ENCODE data around the gene CFHR3. TPM values are rescaled to one million over a fixed set of nuclear protein-coding genes. Genes with fewer than 3 reads are reported as not detected.
"Not testable (repeated sequence)": the region's sequence is repeated elsewhere in the genome, so short reads cannot be mapped to it uniquely, and the experiment has no call there.

Gene CFHR3
- total RNA-seq, 1 experiment from 2014 or later: not detected

GRCh38 chr1:196817442-196817841, 42.8 kb downstream of the CFHR3 start:
- H3K9ac ChIP-seq (ENCODE audit: low read length); intact Hi-C loops (cut with micrococcal nuclease); H3K36me3 ChIP-seq (ENCODE audit: control insufficient read depth in 1 of 2, insufficient read depth in 2 of 2, low read length in 2 of 2); H2AFZ ChIP-seq (ENCODE audit: low read depth, low read length, poor library complexity, severe bottlenecking); H3K9me2 ChIP-seq (ENCODE audit: insufficient read depth); DNase-seq (ENCODE audit: low read depth, low spot score); H3K27ac ChIP-seq (ENCODE audit: low read depth, low read length); H3K27me3 ChIP-seq (ENCODE audit: insufficient read depth, low read length); RAD21 ChIA-PET (ENCODE audit: low non-redundant PET in 1 of 2, low total read pairs in 2 of 2, uncharacterized antibody in 2 of 2, unreplicated experiment in 2 of 2); H3K4me1 ChIP-seq (ENCODE audit: control insufficient read depth in 1 of 2, insufficient read depth in 2 of 2, low read length in 2 of 2); H3K4me2 ChIP-seq (ENCODE audit: low read length); H3K9me3 ChIP-seq (ENCODE audit: control insufficient read depth in 1 of 2, insufficient read depth in 1 of 2, low read depth in 1 of 2, low read length in 2 of 2); H3K79me2 ChIP-seq (ENCODE audit: insufficient read depth, low read length); H4K20me1 ChIP-seq (ENCODE audit: insufficient read depth); POLR2A ChIA-PET; ATAC-seq; BruUV-seq (replicated peaks); CTCF ChIA-PET; H3K4me3 ChIP-seq (replicated peaks in 1 of 2; ENCODE audit: low read depth in 1 of 2, low read length in 2 of 2): not testable (repeated sequence)

GRCh38 chr1:196819531-196819930, 44.9 kb downstream of the CFHR3 start, which contains the start of gene CFHR1:
CFHR1 (plus strand) TSS chr1:196819731; CDS start chr1:196819845, 114 bp downstream.
- H3K27me3 ChIP-seq (ENCODE audit: insufficient read depth, low read length); DNase-seq (ENCODE audit: low read depth, low spot score); H2AFZ ChIP-seq (ENCODE audit: low read depth, low read length, poor library complexity, severe bottlenecking); H4K20me1 ChIP-seq (ENCODE audit: insufficient read depth); H3K9me3 ChIP-seq (ENCODE audit: control insufficient read depth in 1 of 2, insufficient read depth in 1 of 2, low read depth in 1 of 2, low read length in 2 of 2); H3K27ac ChIP-seq (ENCODE audit: low read depth, low read length); intact Hi-C loops (cut with micrococcal nuclease); CTCF ChIA-PET; H3K9me2 ChIP-seq (ENCODE audit: insufficient read depth); H3K4me1 ChIP-seq (ENCODE audit: control insufficient read depth in 1 of 2, insufficient read depth in 2 of 2, low read length in 2 of 2); ATAC-seq; RAD21 ChIA-PET (ENCODE audit: low non-redundant PET in 1 of 2, low total read pairs in 2 of 2, uncharacterized antibody in 2 of 2, unreplicated experiment in 2 of 2); BruUV-seq (replicated peaks); H3K36me3 ChIP-seq (ENCODE audit: control insufficient read depth in 1 of 2, insufficient read depth in 2 of 2, low read length in 2 of 2); H3K4me3 ChIP-seq (replicated peaks in 1 of 2; ENCODE audit: low read depth in 1 of 2, low read length in 2 of 2); H3K79me2 ChIP-seq (ENCODE audit: insufficient read depth, low read length); POLR2A ChIA-PET; H3K9ac ChIP-seq (ENCODE audit: low read length); H3K4me2 ChIP-seq (ENCODE audit: low read length): not testable (repeated sequence)

GRCh38 chr1:196827860-196828259, 53.2 kb downstream of the CFHR3 start:
- H3K9me3 ChIP-seq (ENCODE audit: control insufficient read depth in 1 of 2, insufficient read depth in 1 of 2, low read depth in 1 of 2, low read length in 2 of 2); H3K79me2 ChIP-seq (ENCODE audit: insufficient read depth, low read length); CTCF ChIA-PET; H3K4me3 ChIP-seq (replicated peaks in 1 of 2; ENCODE audit: low read depth in 1 of 2, low read length in 2 of 2); H3K4me1 ChIP-seq (ENCODE audit: control insufficient read depth in 1 of 2, insufficient read depth in 2 of 2, low read length in 2 of 2); BruUV-seq (replicated peaks); H3K9ac ChIP-seq (ENCODE audit: low read length); H3K36me3 ChIP-seq (ENCODE audit: control insufficient read depth in 1 of 2, insufficient read depth in 2 of 2, low read length in 2 of 2); H3K9me2 ChIP-seq (ENCODE audit: insufficient read depth); H3K27ac ChIP-seq (ENCODE audit: low read depth, low read length); POLR2A ChIA-PET; H3K27me3 ChIP-seq (ENCODE audit: insufficient read depth, low read length); H4K20me1 ChIP-seq (ENCODE audit: insufficient read depth): not testable (repeated sequence)
- TF ChIP-seq, protein P1, sequence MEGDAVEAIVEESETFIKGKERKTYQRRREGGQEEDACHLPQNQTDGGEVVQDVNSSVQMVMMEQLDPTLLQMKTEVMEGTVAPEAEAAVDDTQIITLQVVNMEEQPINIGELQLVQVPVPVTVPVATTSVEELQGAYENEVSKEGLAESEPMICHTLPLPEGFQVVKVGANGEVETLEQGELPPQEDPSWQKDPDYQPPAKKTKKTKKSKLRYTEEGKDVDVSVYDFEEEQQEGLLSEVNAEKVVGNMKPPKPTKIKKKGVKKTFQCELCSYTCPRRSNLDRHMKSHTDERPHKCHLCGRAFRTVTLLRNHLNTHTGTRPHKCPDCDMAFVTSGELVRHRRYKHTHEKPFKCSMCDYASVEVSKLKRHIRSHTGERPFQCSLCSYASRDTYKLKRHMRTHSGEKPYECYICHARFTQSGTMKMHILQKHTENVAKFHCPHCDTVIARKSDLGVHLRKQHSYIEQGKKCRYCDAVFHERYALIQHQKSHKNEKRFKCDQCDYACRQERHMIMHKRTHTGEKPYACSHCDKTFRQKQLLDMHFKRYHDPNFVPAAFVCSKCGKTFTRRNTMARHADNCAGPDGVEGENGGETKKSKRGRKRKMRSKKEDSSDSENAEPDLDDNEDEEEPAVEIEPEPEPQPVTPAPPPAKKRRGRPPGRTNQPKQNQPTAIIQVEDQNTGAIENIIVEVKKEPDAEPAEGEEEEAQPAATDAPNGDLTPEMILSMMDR (IDR thresholded peaks at IDR 0.05 in 2 of 3, conservative IDR thresholded peaks at IDR 0.05 in 1 of 3; ENCODE audit: borderline replicate concordance in 1 of 3, insufficient read depth in 1 of 3, low read depth in 2 of 3, low read length in 2 of 3): peak; percentile 21 to 27 (median 21); a peak in 3 of 6 replicates
- TF ChIP-seq RAD21 (IDR thresholded peaks at IDR 0.05; ENCODE audit: low read depth): peak; percentile 52
- Histone ChIP-seq H3K4me2 (ENCODE audit: low read length) (peak overlapping the region; percentile 30; the same call in 1 of the 2 replicates), H2AFZ (ENCODE audit: low read depth, low read length, poor library complexity, severe bottlenecking) (peak overlapping the region; percentile 61)
- ATAC-seq (peak; percentile 81), DNase-seq (ENCODE audit: low read depth, low spot score) (peak; percentile 41)
- intact Hi-C loops (cut with micrococcal nuclease): loop anchor here (5.0 to 10.0 kb wide), 2 partner anchors 237 to 529 kb away; partner anchors contain the start of gene F13B
- RAD21 ChIA-PET (ENCODE audit: low non-redundant PET in 1 of 2, low total read pairs in 2 of 2, uncharacterized antibody in 2 of 2, unreplicated experiment in 2 of 2): interaction anchor here in 1 of 2 experiments (0.7 kb wide), 1 partner anchor 236 kb away, joined by 3 read pairs; no protein-coding TSS in a partner anchor
